Measurements from ENCODE around the gene MAST2. TPM values are rescaled to one million over a fixed set of nuclear protein-coding genes. Genes with fewer than 3 reads are reported as not detected.

MAST2 gene
- total and polyA plus RNA-seq, 2 donors (not counting 3 experiments of a cell fraction or from before 2014, with no cell fraction given), result 25.0 to 41.2 TPM

- no peak overlapping the region for H3K27ac ChIP-seq (ENCODE audit: insufficient read depth, low read depth, low read length)
- H4K20me1 ChIP-seq (replicated peaks; ENCODE audit: control insufficient read depth, extremely low read depth, insufficient read depth, low read length), result no peaks in the 10 kb centered on the region
- no peak overlapping the region for H3K4me3 ChIP-seq (replicated peaks in 1 of 3; ENCODE audit: insufficient read depth in 1 of 3, low read depth in 1 of 3, low read length in 3 of 3)
- H2AFZ ChIP-seq (ENCODE audit: low read depth, low read length), result no peak overlapping the region
- no peak for FAIRE-seq
- ChIA-PET CTCF (interaction anchor here (1.4 to 2.6 kb wide), 2 partner anchors 140 to 182 kb away, joined by 11 to 12 read pairs; no protein-coding TSS in a partner anchor), POLR2A (interaction anchor here (0.5 kb wide), 1 partner anchor 202 kb away, joined by 3 read pairs; no protein-coding TSS in a partner anchor)
- DNase-seq (ENCODE audit: low read depth, low spot score), result no peak
- TF ChIP-seq EZH2 (IDR thresholded peaks at IDR 0.05; ENCODE audit: borderline replicate concordance, low read depth, low read length, severe bottlenecking) (no peak), POLR2AphosphoS5 (IDR thresholded peaks at IDR 0.05; ENCODE audit: insufficient read depth, low read depth, low read length) (no peak), CTCF (IDR thresholded peaks at IDR 0.05; ENCODE audit: extremely low read depth in 1 of 2, insufficient read depth in 1 of 2, low read depth in 1 of 2, low read length in 2 of 2) (no peak), POLR2A (IDR thresholded peaks at IDR 0.05; ENCODE audit: low read depth, low read length) (no peak), FOS (IDR thresholded peaks at IDR 0.05; ENCODE audit: borderline replicate concordance, insufficient read depth, low read length) (no peak), MAX (IDR thresholded peaks at IDR 0.05; ENCODE audit: insufficient read depth, insufficient read length) (no peak), JUN (IDR thresholded peaks at IDR 0.05; ENCODE audit: borderline replicate concordance, insufficient read depth, insufficient read length, low read depth) (no peak), MYC (IDR thresholded peaks at IDR 0.05; ENCODE audit: low read depth, low read length) (no peak), GATA2 (IDR thresholded peaks at IDR 0.05; ENCODE audit: insufficient read depth, insufficient read length, low read depth, low read length) (no peak)
- BruUV-seq (replicated peaks), result no TSS peak
- no peaks in the 10 kb centered on the region for H3K27me3 ChIP-seq (ENCODE audit: control insufficient read depth in 2 of 2, insufficient read depth in 2 of 2, low read length in 2 of 2)
- no peaks in the 10 kb centered on the region for H3K9me3 ChIP-seq (replicated peaks; ENCODE audit: control insufficient read depth, insufficient read depth, low read length)
- H3K79me2 ChIP-seq (ENCODE audit: control insufficient read depth, insufficient read depth, low read length), result no peaks in the 10 kb centered on the region
- intact Hi-C loops (cut with micrococcal nuclease), result no loop called here
- H3K9ac ChIP-seq (replicated peaks; ENCODE audit: extremely low read depth, insufficient read depth, low read length), result no peak overlapping the region
- H3K36me3 ChIP-seq (ENCODE audit: control insufficient read depth in 2 of 2, extremely low read depth in 1 of 2, insufficient read depth in 2 of 2, low read length in 2 of 2), result peaks cover 0 to 7% of the 10 kb centered on the region in 2 experiments
- dilution Hi-C loops (cut with MboI; ENCODE audit: extremely low pct_ligation_motif_present, low sequenced_read_pairs), result loop anchor here (25.0 kb wide), 1 partner anchor 145 kb away; the partner anchor contains the start of genes P3R3URF, POMGNT1 and TSPAN1
- no peak overlapping the region for H3K4me2 ChIP-seq (ENCODE audit: insufficient read depth, low read length)
- no peaks in the 10 kb centered on the region for H3K9me1 ChIP-seq (replicated peaks; ENCODE audit: control insufficient read depth, extremely low read depth, insufficient read depth, low read length)
- peaks cover 4% of the 10 kb centered on the region for H3K4me1 ChIP-seq (ENCODE audit: control insufficient read depth, extremely low read depth, insufficient read depth, low read length)
These were observed 238.6 kb downstream of the MAST2 start for GRCh38 chr1:46041974-46042373.

All from endothelial cell of umbilical vein (primary cell).